ENCODE results near the gene PTPN20.

DNA sequence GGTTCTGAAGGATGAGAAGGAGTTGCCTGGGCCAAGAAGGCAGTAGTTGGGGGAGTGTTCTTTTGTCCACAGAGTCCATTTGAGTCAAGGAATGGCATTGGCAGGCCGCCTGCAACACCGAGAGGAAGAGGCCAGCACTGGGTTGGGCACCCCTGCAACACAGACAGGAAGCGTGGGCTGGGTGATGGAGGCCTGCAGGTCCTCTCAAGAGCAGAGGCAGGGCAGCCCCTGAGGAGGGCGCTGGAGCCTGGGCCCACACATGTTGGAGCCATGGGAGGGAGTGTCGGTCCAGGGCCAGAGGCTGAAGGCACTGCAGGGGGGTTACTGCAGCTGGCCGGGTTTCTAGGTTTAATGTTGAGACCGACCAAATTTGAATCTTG, 137.3 kb downstream of the PTPN20 start:
- no peak for TF ChIP-seq POLR2A (IDR thresholded peaks at IDR 0.05; ENCODE audit: low read length)
- no peak for TF ChIP-seq GATA1 (IDR thresholded peaks at IDR 0.05; ENCODE audit: low read depth, low read length)

Data from erythroblast (primary cell).